ENCODE results near the gene MRPL2. TPM values are rescaled to one million over a fixed set of nuclear protein-coding genes. Genes with fewer than 3 reads are reported as not detected.

The MRPL2 gene
- total RNA-seq, 4 donors from 2014 or later = 19.0 to 40.8 (median 22.1) TPM

- Histone ChIP-seq H3K36me3 (no peaks in the 10 kb centered on the region), H3K27me3 (no peaks in the 10 kb centered on the region), H3K27ac (no peak overlapping the region), H3K9me3 (no peaks in the 10 kb centered on the region), H3K4me1 (peaks cover 0 to 19% (median 0%) of the 10 kb centered on the region in 4 donors), H3K4me3 (no peak overlapping the region)
- no peak for DNase-seq
- TF ChIP-seq CTCF (IDR thresholded peaks at IDR 0.05) (no peak), POLR2A (IDR thresholded peaks at IDR 0.05) (no peak)
Measured at GRCh38 chr6:43092635-43093034, 33.4 kb upstream of the MRPL2 start.

- Histone ChIP-seq H3K36me3 (no peaks in the 10 kb centered on the region), H3K4me1 (peaks cover 0 to 19% (median 0%) of the 10 kb centered on the region in 4 donors), H3K27ac (no peak overlapping the region), H3K9me3 (no peaks in the 10 kb centered on the region), H3K4me3 (no peak overlapping the region), H3K27me3 (no peaks in the 10 kb centered on the region)
- TF ChIP-seq CTCF (IDR thresholded peaks at IDR 0.05) (no peak), POLR2A (IDR thresholded peaks at IDR 0.05) (no peak)
- no peak for DNase-seq
Measured at GRCh38 chr6:43091436-43091991, 32.3 kb upstream of the MRPL2 start.

GRCh38 chr6:43091020-43091419 is 31.8 kb upstream of the MRPL2 start:
- no peak overlapping the region for H3K4me3 ChIP-seq
- H3K27ac ChIP-seq = no peak overlapping the region
- DNase-seq = no peak
- H3K9me3 ChIP-seq = no peaks in the 10 kb centered on the region
- H3K4me1 ChIP-seq = peaks cover 0 to 19% (median 0%) of the 10 kb centered on the region in 4 donors
- no peaks in the 10 kb centered on the region for H3K27me3 ChIP-seq
- TF ChIP-seq POLR2A (IDR thresholded peaks at IDR 0.05) (no peak), CTCF (IDR thresholded peaks at IDR 0.05) (no peak)
- no peaks in the 10 kb centered on the region for H3K36me3 ChIP-seq

- TF ChIP-seq CTCF (IDR thresholded peaks at IDR 0.05) (no peak), POLR2A (IDR thresholded peaks at IDR 0.05) (no peak)
- no peaks in the 10 kb centered on the region for H3K36me3 ChIP-seq
- peaks cover 0 to 19% (median 0%) of the 10 kb centered on the region in 4 donors for H3K4me1 ChIP-seq
- H3K27ac ChIP-seq = peak overlapping the region in 1 of 4 donors; percentile 0
- DNase-seq = no peak
- H3K27me3 ChIP-seq = no peaks in the 10 kb centered on the region
- no peaks in the 10 kb centered on the region for H3K9me3 ChIP-seq
- no peak overlapping the region for H3K4me3 ChIP-seq
Measured at GRCh38 chr6:43090559-43090956, 31.3 kb upstream of the MRPL2 start.

GRCh38 chr6:43089874-43090558 is 30.8 kb upstream of the MRPL2 start:
- H3K36me3 ChIP-seq = no peaks in the 10 kb centered on the region
- H3K9me3 ChIP-seq = no peaks in the 10 kb centered on the region
- TF ChIP-seq CTCF (IDR thresholded peaks at IDR 0.05) = no peak
- TF ChIP-seq POLR2A (IDR thresholded peaks at IDR 0.05) = no peak
- H3K4me1 ChIP-seq = peaks cover 0 to 19% (median 0%) of the 10 kb centered on the region in 4 donors
- no peaks in the 10 kb centered on the region for H3K27me3 ChIP-seq
- peak overlapping the region in 1 of 4 donors; percentile 0 for H3K27ac ChIP-seq
- no peak for DNase-seq
- no peak overlapping the region for H3K4me3 ChIP-seq
